Naive thymus-derived CD4-positive, alpha-beta T cell (primary cell): ENCODE measurements around the gene SCN7A. TPM values are rescaled to one million over a fixed set of nuclear protein-coding genes. Genes with fewer than 3 reads are reported as not detected.
A peak's percentile ranks its signal among the peaks of the same experiment; 100 is the strongest.

Source experiments
- ATAC-seq: fragments of 150-1000 bp; cut with Tn5 transposase; 2 replicates; pipeline ENCODE4 v1.10.0; 2021; ENCODE audit warnings: mild to moderate bottlenecking, moderate library complexity
- CTCF ChIA-PET: fragments of 350-600 bp; sonication (Branson Sonifier 250); formaldehyde crosslinking; loops from one replicate; lab custom pipeline; 2021; ENCODE audit warnings: antibody characterized with exemption; lab: Charles Lee
- POLR2A ChIA-PET: fragments of 350-600 bp; sonication (Branson Sonifier 250); formaldehyde crosslinking; loops from one replicate; lab custom pipeline; 2021; ENCODE audit warnings: antibody characterized with exemption, inconsistent platforms; lab: Charles Lee
- DNase-seq, 9 donors: peaks; one replicate each; pipeline versions ENCODE4 v3.0.0 to v3.0.0-alpha.2; 2020 to 2022; ENCODE audit warnings: mixed read lengths in 1 of 9
- H3K27ac ChIP-seq: one replicate; pipeline ENCODE4 v1.7.0; 2013; ENCODE audit warnings: mild to moderate bottlenecking, low read depth, low read length, moderate library complexity
- H3K27me3 ChIP-seq, 2 donors: one replicate each; pipeline ENCODE4 v1.7.0; 2013; ENCODE audit warnings: low read length in 2 of 2, mild to moderate bottlenecking in 2 of 2, moderate library complexity in 2 of 2; ENCODE audit not compliant: control insufficient read depth in 2 of 2, insufficient read depth in 2 of 2
- H3K36me3 ChIP-seq, 3 experiments: 1 replicate in 2 of 3; 2 replicates in 1 of 3; pipeline ENCODE4 v1.7.0; 2013; ENCODE audit warnings: low read length in 3 of 3, mild to moderate bottlenecking in 3 of 3, moderate library complexity in 1 of 3; ENCODE audit not compliant: insufficient read depth in 3 of 3, control insufficient read depth in 2 of 3
- H3K4me1 ChIP-seq, 2 donors: one replicate each; pipeline ENCODE4 v1.7.0; 2013; ENCODE audit warnings: low read length in 2 of 2, mild to moderate bottlenecking in 2 of 2, moderate library complexity in 1 of 2; ENCODE audit not compliant: control insufficient read depth in 2 of 2, insufficient read depth in 2 of 2
- H3K4me3 ChIP-seq: 2 replicates; pipeline ENCODE4 v1.7.0; 2013; ENCODE audit warnings: mild to moderate bottlenecking, low read length
- H3K9me3 ChIP-seq, 3 experiments: 1 replicate in 2 of 3; 2 replicates in 1 of 3; pipeline ENCODE4 v1.7.0; 2013; ENCODE audit warnings: low read length in 3 of 3; ENCODE audit not compliant: control insufficient read depth in 2 of 3
- H3K27ac Mint-ChIP-seq, 9 donors: one replicate each; pipeline ENCODE4 v1.8.0; 2020 to 2022; ENCODE audit warnings: mixed read lengths in 9 of 9, mild to moderate bottlenecking in 8 of 9, moderate library complexity in 5 of 9, inconsistent platforms in 2 of 9
- H3K27me3 Mint-ChIP-seq, 5 donors: one replicate each; pipeline ENCODE4 v1.8.0; 2021 to 2022; ENCODE audit warnings: mixed read lengths in 5 of 5, mild to moderate bottlenecking in 1 of 5
- H3K36me3 Mint-ChIP-seq, 5 donors: one replicate each; pipeline ENCODE4 v1.8.0; 2020 to 2022; ENCODE audit warnings: mixed read lengths in 5 of 5, mild to moderate bottlenecking in 3 of 5, inconsistent platforms in 1 of 5
- H3K4me1 Mint-ChIP-seq, 7 donors: one replicate each; pipeline ENCODE4 v1.8.0; 2020 to 2022; ENCODE audit warnings: mixed read lengths in 7 of 7, mild to moderate bottlenecking in 3 of 7, inconsistent platforms in 1 of 7
- H3K4me3 Mint-ChIP-seq, 10 donors: one replicate each; pipeline ENCODE4 v1.8.0; 2020 to 2022; ENCODE audit warnings: mild to moderate bottlenecking in 10 of 10, mixed read lengths in 10 of 10, moderate library complexity in 6 of 10, inconsistent platforms in 2 of 10
- H3K9me3 Mint-ChIP-seq, 11 donors: one replicate each; pipeline ENCODE4 v1.8.0; 2020 to 2022; ENCODE audit warnings: mixed read lengths in 11 of 11, mild to moderate bottlenecking in 4 of 11, inconsistent platforms in 1 of 11, moderate library complexity in 1 of 11
- intact Hi-C, 2 donors: fragments of 100-400 bp; cut with micrococcal nuclease; formaldehyde crosslinking; loops; one replicate each; pipeline ENCODE4 v1.15.1; 2023
- polyA plus RNA-seq, 2 donors: library from polyadenylated mRNA; unstranded; fragments of 300-500 nt; fragmentation: Illumina TruSeq; gene quantifications; one replicate each; pipeline ENCODE4 v1.2.3, GENCODE V29; 2021
- total RNA-seq, 6 experiments: library from RNA in 5 of 6; stranded (reverse) in 5 of 6; gene quantifications; 1 replicate in 5 of 6; 2 replicates in 1 of 6; pipeline ENCODE4 v1.2.3 and lab custom pipeline; 2021 to 2026

SCN7A gene
- total and polyA plus RNA-seq, 7 experiments from 2014 or later, result 0.05 TPM; not detected in 6

DNA sequence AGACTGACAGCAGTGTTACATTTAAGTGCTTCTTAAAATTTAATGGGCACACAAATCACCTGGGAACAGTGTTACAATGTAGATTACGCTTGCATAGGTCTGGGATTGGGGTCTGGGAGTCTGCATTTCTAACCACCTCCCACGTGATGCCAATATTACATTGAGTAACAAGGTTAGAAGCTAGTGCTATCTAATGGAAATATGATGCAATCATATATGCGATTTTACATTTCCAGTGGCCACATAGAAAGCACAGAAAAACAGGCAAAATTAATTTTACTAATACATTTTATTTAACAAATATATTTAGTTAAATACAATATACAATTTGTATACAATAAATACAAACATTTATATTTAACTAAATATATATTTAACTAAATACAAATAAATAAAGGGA lies 53.7 kb downstream of the SCN7A start:
- Mint-ChIP-seq H3K27me3 (peaks cover 0 to 9% (median 0%) of the 10 kb centered on the region in 5 donors), H3K4me3 (no peak overlapping the region), H3K4me1 (no peaks in the 10 kb centered on the region), H3K9me3 (peaks cover 0 to 11% (median 0%) of the 10 kb centered on the region in 11 donors), H3K27ac (no peak overlapping the region), H3K36me3 (no peaks in the 10 kb centered on the region)
- Histone ChIP-seq H3K9me3 (no peaks in the 10 kb centered on the region), H3K27me3 (no peaks in the 10 kb centered on the region), H3K4me3 (no peak overlapping the region), H3K4me1 (no peaks in the 10 kb centered on the region), H3K36me3 (no peaks in the 10 kb centered on the region), H3K27ac (no peak overlapping the region)
- DNase-seq (no peak), ATAC-seq (no peak)
- intact Hi-C loops, result no loop called here
- POLR2A ChIA-PET, result no interaction called here
- CTCF ChIA-PET, result no interaction called here

DNA sequence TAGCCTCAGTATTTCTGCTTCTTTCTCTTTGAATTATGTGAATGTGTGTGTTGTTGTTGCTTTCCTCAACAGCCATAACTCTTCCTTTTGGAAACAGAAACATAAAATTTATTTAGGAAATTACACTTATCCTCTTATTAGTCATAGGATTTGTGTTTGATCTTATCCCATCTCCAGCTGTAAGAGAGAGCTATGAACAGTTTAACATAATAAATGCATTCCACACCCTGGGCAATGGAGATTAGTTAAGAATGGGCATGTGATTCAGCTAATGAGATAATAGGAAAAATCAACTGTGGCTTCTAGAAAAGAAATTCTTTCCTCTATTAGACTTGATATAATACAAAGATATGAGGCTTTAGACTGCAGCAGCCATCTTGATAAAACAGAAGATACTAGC lies 55.0 kb downstream of the SCN7A start:
- no peaks in the 10 kb centered on the region for H3K36me3 Mint-ChIP-seq
- no peaks in the 10 kb centered on the region for H3K27me3 ChIP-seq
- no peaks in the 10 kb centered on the region for H3K4me1 Mint-ChIP-seq
- no peak overlapping the region for H3K4me3 ChIP-seq
- H3K9me3 Mint-ChIP-seq, result peaks cover 0 to 7% (median 0%) of the 10 kb centered on the region in 11 donors
- CTCF ChIA-PET, result no interaction called here
- H3K27me3 Mint-ChIP-seq, result peaks cover 0 to 9% (median 0%) of the 10 kb centered on the region in 5 donors
- no peak overlapping the region for H3K27ac Mint-ChIP-seq
- no peak for DNase-seq
- intact Hi-C loops, result no loop called here
- no peak for ATAC-seq
- no peak overlapping the region for H3K27ac ChIP-seq
- POLR2A ChIA-PET, result no interaction called here
- no peaks in the 10 kb centered on the region for H3K4me1 ChIP-seq
- H3K9me3 ChIP-seq, result no peaks in the 10 kb centered on the region
- H3K36me3 ChIP-seq, result no peaks in the 10 kb centered on the region
- no peak overlapping the region for H3K4me3 Mint-ChIP-seq

DNA sequence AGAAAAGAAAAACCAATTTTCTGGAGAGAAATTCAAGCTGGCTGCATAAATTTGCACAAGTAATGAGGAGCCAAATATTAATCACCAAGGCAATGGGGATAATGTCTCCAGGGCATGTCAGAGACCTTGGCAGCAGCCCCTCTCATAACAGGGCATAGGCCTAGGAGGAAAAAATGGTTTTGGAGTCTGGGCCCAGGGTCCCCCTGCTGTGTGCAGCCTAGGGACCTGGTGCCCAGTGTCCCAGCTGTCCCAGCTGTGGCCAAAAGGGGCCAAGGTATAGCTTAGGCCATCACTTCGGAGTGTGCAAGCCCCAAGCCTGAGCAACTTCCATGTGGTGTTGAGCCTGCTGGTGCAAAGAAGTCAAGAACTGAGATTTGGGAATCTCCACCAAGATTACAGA lies 57.1 kb downstream of the SCN7A start:
- POLR2A ChIA-PET, result no interaction called here
- CTCF ChIA-PET, result no interaction called here

DNA sequence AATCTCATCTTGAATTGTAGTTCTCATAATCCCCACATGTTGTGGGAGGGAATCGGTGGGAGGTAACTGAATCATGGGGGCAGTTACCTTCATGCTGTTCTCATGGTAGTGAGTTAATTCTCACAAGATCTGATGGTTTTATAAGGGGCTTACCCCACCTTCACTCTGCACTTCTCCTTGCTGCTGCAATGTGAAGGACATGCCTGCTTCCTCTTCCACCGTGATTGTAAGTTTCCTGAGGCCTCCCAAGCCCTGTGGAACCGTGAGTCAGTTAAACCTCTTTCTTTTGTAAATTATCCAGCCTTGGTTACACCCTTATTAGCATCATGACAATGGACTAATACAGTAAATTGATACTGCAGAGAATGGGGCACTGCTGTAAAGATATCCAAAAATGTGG lies 57.9 kb downstream of the SCN7A start:
- no peak for DNase-seq
- Mint-ChIP-seq H3K27me3 (peaks cover 0 to 4% (median 0%) of the 10 kb centered on the region in 5 donors), H3K27ac (no peak overlapping the region), H3K36me3 (no peaks in the 10 kb centered on the region), H3K9me3 (peaks cover 0 to 7% (median 0%) of the 10 kb centered on the region in 11 donors), H3K4me1 (no peaks in the 10 kb centered on the region), H3K4me3 (no peak overlapping the region)
- ChIA-PET CTCF (no interaction called here), POLR2A (no interaction called here)
- intact Hi-C loops, result no loop called here
- ATAC-seq, result no peak
- Histone ChIP-seq H3K4me3 (no peak overlapping the region), H3K27me3 (no peaks in the 10 kb centered on the region), H3K27ac (no peak overlapping the region), H3K4me1 (no peaks in the 10 kb centered on the region), H3K9me3 (no peaks in the 10 kb centered on the region), H3K36me3 (no peaks in the 10 kb centered on the region)

More for the DNA sequence above, 57.1 kb downstream of the SCN7A start:
- H3K27ac ChIP-seq, result no peak overlapping the region
- no peak for DNase-seq
- no peaks in the 10 kb centered on the region for H3K4me1 ChIP-seq
- H3K9me3 ChIP-seq, result no peaks in the 10 kb centered on the region
- H3K36me3 ChIP-seq, result no peaks in the 10 kb centered on the region
- H3K4me3 ChIP-seq, result no peak overlapping the region
- no peaks in the 10 kb centered on the region for H3K4me1 Mint-ChIP-seq
- no peaks in the 10 kb centered on the region for H3K36me3 Mint-ChIP-seq
- peaks cover 0 to 4% (median 0%) of the 10 kb centered on the region in 5 donors for H3K27me3 Mint-ChIP-seq
- no peaks in the 10 kb centered on the region for H3K27me3 ChIP-seq
- ATAC-seq, result no peak
- peak overlapping the region in 1 of 9 donors; percentile 36 for H3K27ac Mint-ChIP-seq
- H3K4me3 Mint-ChIP-seq, result no peak overlapping the region
- intact Hi-C loops, result no loop called here
- H3K9me3 Mint-ChIP-seq, result peaks cover 0 to 7% (median 0%) of the 10 kb centered on the region in 11 donors

DNA sequence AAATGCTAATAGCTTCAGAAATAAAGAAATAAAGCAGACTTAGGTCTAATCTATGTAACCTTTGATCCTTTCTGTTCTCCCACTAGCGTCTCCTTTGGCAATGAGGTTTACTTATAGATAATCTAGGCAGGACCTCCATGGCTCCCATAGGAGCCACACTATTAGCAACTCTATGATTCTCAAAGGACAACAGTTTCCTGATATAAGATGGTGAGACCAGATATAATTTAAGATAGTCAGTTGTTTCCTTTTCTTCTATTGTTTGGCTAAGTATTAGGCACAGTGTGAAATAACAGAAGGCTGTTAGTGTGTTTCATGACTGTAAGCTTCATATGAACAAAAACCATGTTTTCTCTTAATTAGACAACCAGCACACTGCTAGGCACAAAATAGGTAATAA lies 59.6 kb downstream of the SCN7A start:
- ATAC-seq, result no peak
- no peak overlapping the region for H3K4me3 ChIP-seq
- intact Hi-C loops, result no loop called here
- Mint-ChIP-seq H3K36me3 (no peaks in the 10 kb centered on the region), H3K27me3 (peaks cover 0 to 4% (median 0%) of the 10 kb centered on the region in 5 donors), H3K4me1 (no peaks in the 10 kb centered on the region), H3K9me3 (peaks cover 0 to 7% (median 0%) of the 10 kb centered on the region in 11 donors), H3K27ac (no peak overlapping the region), H3K4me3 (no peak overlapping the region)
- H3K36me3 ChIP-seq, result no peaks in the 10 kb centered on the region
- no peaks in the 10 kb centered on the region for H3K4me1 ChIP-seq
- POLR2A ChIA-PET, result no interaction called here
- H3K9me3 ChIP-seq, result no peaks in the 10 kb centered on the region
- DNase-seq, result no peak
- no peak overlapping the region for H3K27ac ChIP-seq
- no peaks in the 10 kb centered on the region for H3K27me3 ChIP-seq
- CTCF ChIA-PET, result no interaction called here

DNA sequence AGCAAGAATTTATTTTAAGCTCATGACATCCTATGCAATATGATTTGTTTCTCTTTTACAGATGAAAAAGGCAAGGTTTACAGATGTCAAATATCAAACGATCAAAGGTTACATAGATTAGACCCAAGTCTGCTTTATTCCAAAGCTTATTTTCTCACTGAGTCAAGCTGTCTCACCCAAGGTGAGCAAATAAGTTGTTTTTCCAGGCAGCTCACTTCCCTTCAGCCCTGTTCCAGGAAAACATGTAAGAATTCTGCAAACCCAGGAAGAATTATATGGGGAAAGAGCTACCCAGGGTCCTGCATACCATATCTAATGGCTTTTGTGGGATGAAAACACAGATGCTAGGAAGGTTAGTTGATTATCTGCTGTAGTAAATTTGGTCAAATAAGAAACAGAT lies 60.6 kb downstream of the SCN7A start:
- ChIA-PET POLR2A (no interaction called here), CTCF (no interaction called here)
- peaks cover 0 to 4% (median 0%) of the 10 kb centered on the region in 5 donors for H3K27me3 Mint-ChIP-seq
- H3K9me3 Mint-ChIP-seq, result peaks cover 0 to 6% (median 0%) of the 10 kb centered on the region in 11 donors
- DNase-seq, result no peak
- no peak overlapping the region for H3K27ac Mint-ChIP-seq
- no peaks in the 10 kb centered on the region for H3K4me1 Mint-ChIP-seq
- no peaks in the 10 kb centered on the region for H3K9me3 ChIP-seq
- intact Hi-C loops, result no loop called here
- H3K27ac ChIP-seq, result no peak overlapping the region
- no peaks in the 10 kb centered on the region for H3K36me3 ChIP-seq
- H3K4me3 ChIP-seq, result no peak overlapping the region
- no peak for ATAC-seq
- no peaks in the 10 kb centered on the region for H3K27me3 ChIP-seq
- H3K4me1 ChIP-seq, result no peaks in the 10 kb centered on the region
- no peak overlapping the region for H3K4me3 Mint-ChIP-seq
- H3K36me3 Mint-ChIP-seq, result no peaks in the 10 kb centered on the region

DNA sequence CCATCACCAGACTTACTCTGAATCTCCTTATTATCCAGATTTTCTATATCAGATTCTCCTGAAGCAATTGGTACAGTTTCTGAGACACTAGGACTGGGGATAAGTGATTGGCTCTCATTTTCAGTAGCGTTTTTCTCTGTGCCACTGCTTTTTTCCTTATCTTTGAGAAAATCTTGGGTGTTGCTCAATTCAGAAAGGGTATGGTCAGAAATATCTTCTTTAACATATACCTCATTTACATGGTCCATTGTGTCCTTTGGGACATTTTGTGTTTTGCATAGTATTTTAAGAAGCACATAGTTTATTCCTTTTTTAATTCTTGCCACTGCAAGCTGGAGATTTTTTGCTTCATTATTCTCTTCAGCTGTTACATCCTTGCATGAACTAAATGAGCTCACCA lies 61.7 kb downstream of the SCN7A start:
- ATAC-seq (no peak), DNase-seq (no peak)
- Mint-ChIP-seq H3K27me3 (peaks cover 0 to 4% (median 0%) of the 10 kb centered on the region in 5 donors), H3K36me3 (no peaks in the 10 kb centered on the region), H3K27ac (no peak overlapping the region), H3K4me1 (no peaks in the 10 kb centered on the region), H3K4me3 (no peak overlapping the region), H3K9me3 (peaks cover 0 to 6% (median 0%) of the 10 kb centered on the region in 11 donors)
- Histone ChIP-seq H3K27me3 (no peaks in the 10 kb centered on the region), H3K36me3 (no peaks in the 10 kb centered on the region), H3K4me3 (no peak overlapping the region), H3K9me3 (no peaks in the 10 kb centered on the region), H3K4me1 (no peaks in the 10 kb centered on the region), H3K27ac (no peak overlapping the region)
- intact Hi-C loops, result no loop called here
- ChIA-PET CTCF (no interaction called here), POLR2A (no interaction called here)
